ENCODE results near the gene SLC39A7. TPM values are rescaled to one million over a fixed set of nuclear protein-coding genes. Genes with fewer than 3 reads are reported as not detected.

Gene SLC39A7
- total and polyA plus RNA-seq, 2 of the 13 experiments (the other 11 are each of a cell fraction or from before 2014, with no cell fraction given) = 142 to 229 TPM

- no peak for TF ChIP-seq ZNF382 (CRISPR knock-in tag; IDR thresholded peaks at IDR 0.05; ENCODE audit: borderline replicate concordance)
- TF ChIP-seq ZNF318 (CRISPR knock-in tag; IDR thresholded peaks at IDR 0.05) = no peak
- no peak for TF ChIP-seq ZNF230 (CRISPR knock-in tag; IDR thresholded peaks at IDR 0.05)
- 0 out of 2 replicates have a peak, but pooled peaks have one; percentile 0 for TF ChIP-seq PHF8 (CRISPR knock-in tag; IDR thresholded peaks at IDR 0.05)
- TF ChIP-seq POLR2AphosphoS5 (IDR thresholded peaks at IDR 0.05; ENCODE audit: low read depth, low read length) = no peak
- TF ChIP-seq AFF4 (CRISPR knock-in tag; IDR thresholded peaks at IDR 0.05) = no peak
- no peak for TF ChIP-seq ZBTB20 (CRISPR knock-in tag; IDR thresholded peaks at IDR 0.05; ENCODE audit: borderline replicate concordance, low read depth)
- in situ Hi-C loops (cut with HindIII; ENCODE audit: extremely low pct_ligation_motif_present, low pct_unique_long_range_greater_than_20kb) = no loop called here
Observed at GRCh38 chr6:33194431-33194979, 6.2 kb upstream of the SLC39A7 start.

More at GRCh38 chr6:33194431-33194979, 6.2 kb upstream of the SLC39A7 start:
- peaks cover 16% of the 10 kb centered on the region for H4K20me1 ChIP-seq (ENCODE audit: insufficient read depth, low read length)
- no peak overlapping the region for H2AFZ ChIP-seq (ENCODE audit: low read length)
- H3K4me2 ChIP-seq (ENCODE audit: low read depth, low read length) = no peak overlapping the region
- H3K27me3 ChIP-seq (ENCODE audit: control insufficient read depth in 1 of 2, insufficient read depth in 2 of 2, low read length in 2 of 2) = peaks cover 0 to 5% of the 10 kb centered on the region in 2 experiments; a peak in 1 of 5 replicates
- peaks cover 19 to 34% of the 10 kb centered on the region in 2 experiments for H3K36me3 ChIP-seq (replicated peaks in 1 of 2; ENCODE audit: control insufficient read depth in 1 of 2, insufficient read depth in 2 of 2, low read length in 2 of 2)
- no peak for ATAC-seq
- H3K79me2 ChIP-seq (ENCODE audit: insufficient read depth, low read length) = peaks cover 3% of the 10 kb centered on the region
- ChIA-PET POLR2A (no interaction called here), CTCF (ENCODE audit: low intra/inter-chr PET ratio, low total read pairs) (no interaction called here)
- BruUV-seq (replicated peaks) = no TSS peak
- no peak overlapping the region for H3K27ac ChIP-seq (ENCODE audit: extremely low read length, insufficient read depth, low read length)
- no peak for FAIRE-seq
- no peak overlapping the region for H3K4me3 ChIP-seq (replicated peaks in 1 of 3; ENCODE audit: insufficient read depth in 1 of 3, low read depth in 2 of 3, low read length in 3 of 3)
- WGBS (ENCODE audit: low lambda C conversion rate) = 95% methylated on average over 8 of the region's 8 CpGs
- no peaks in the 10 kb centered on the region for H3K9me3 ChIP-seq (ENCODE audit: low read length)
- no peak for DNase-seq (ENCODE audit: low spot score)
- intact Hi-C loops (cut with micrococcal nuclease; ENCODE audit: unreplicated experiment) = no loop called here
- H3K4me1 ChIP-seq (ENCODE audit: insufficient read depth, low read length) = peaks cover 55% of the 10 kb centered on the region
- H3K9ac ChIP-seq (ENCODE audit: insufficient read depth, low read depth, low read length) = no peak overlapping the region
